Memory B cell (primary cell): Measurements from ENCODE around the gene NCOA1.

Experiments
- ATAC-seq: fragments of 150-1000 bp; cut with Tn5 transposase; 2 replicates; pipeline ENCODE4 v1.10.0; 2021; ENCODE audit warnings: low read depth, mild to moderate bottlenecking, moderate library complexity
- DNase-seq, 2 donors: peaks; one replicate each; pipeline ENCODE4 v3.0.0; 2022; ENCODE audit warnings: low spot score in 2 of 2
- H3K27ac Mint-ChIP-seq: one replicate; pipeline ENCODE4 v1.8.0; 2022; ENCODE audit warnings: mild to moderate bottlenecking, moderate library complexity, mixed read lengths
- H3K27me3 Mint-ChIP-seq: one replicate; pipeline ENCODE4 v1.8.0; 2022; ENCODE audit warnings: mixed read lengths
- H3K36me3 Mint-ChIP-seq: one replicate; pipeline ENCODE4 v1.8.0; 2022; ENCODE audit warnings: mild to moderate bottlenecking, mixed read lengths
- H3K4me1 Mint-ChIP-seq: one replicate; pipeline ENCODE4 v1.8.0; 2022; ENCODE audit warnings: mixed read lengths
- H3K4me3 Mint-ChIP-seq: one replicate; pipeline ENCODE4 v1.8.0; 2022; ENCODE audit warnings: mild to moderate bottlenecking, moderate library complexity, mixed read lengths
- H3K9me3 Mint-ChIP-seq: one replicate; pipeline ENCODE4 v1.8.0; 2022; ENCODE audit warnings: mixed read lengths

Gene NCOA1

GRCh38 chr2:24809316-24810007 lies 318.4 kb downstream of the NCOA1 start:
- Mint-ChIP-seq H3K27ac (no peak overlapping the region), H3K36me3 (peaks cover 24% of the 10 kb centered on the region), H3K4me3 (no peak overlapping the region), H3K9me3 (peaks cover 7% of the 10 kb centered on the region), H3K4me1 (peaks cover 2% of the 10 kb centered on the region), H3K27me3 (no peaks in the 10 kb centered on the region)
- ATAC-seq (no peak), DNase-seq (no peak)

- Mint-ChIP-seq H3K4me1 (no peaks in the 10 kb centered on the region), H3K36me3 (peaks cover 17% of the 10 kb centered on the region), H3K27ac (no peak overlapping the region), H3K27me3 (no peaks in the 10 kb centered on the region), H3K9me3 (no peaks in the 10 kb centered on the region), H3K4me3 (no peak overlapping the region)
- DNase-seq, result no peak
- no peak for ATAC-seq
These were observed 322.7 kb downstream of the NCOA1 start for GRCh38 chr2:24813691-24814137.

GRCh38 chr2:24814516-24814915 lies 323.5 kb downstream of the NCOA1 start:
- Mint-ChIP-seq H3K9me3 (no peaks in the 10 kb centered on the region), H3K36me3 (peaks cover 16% of the 10 kb centered on the region), H3K27me3 (no peaks in the 10 kb centered on the region), H3K4me3 (no peak overlapping the region), H3K27ac (no peak overlapping the region), H3K4me1 (no peaks in the 10 kb centered on the region)
- DNase-seq (no peak), ATAC-seq (no peak)

DNA sequence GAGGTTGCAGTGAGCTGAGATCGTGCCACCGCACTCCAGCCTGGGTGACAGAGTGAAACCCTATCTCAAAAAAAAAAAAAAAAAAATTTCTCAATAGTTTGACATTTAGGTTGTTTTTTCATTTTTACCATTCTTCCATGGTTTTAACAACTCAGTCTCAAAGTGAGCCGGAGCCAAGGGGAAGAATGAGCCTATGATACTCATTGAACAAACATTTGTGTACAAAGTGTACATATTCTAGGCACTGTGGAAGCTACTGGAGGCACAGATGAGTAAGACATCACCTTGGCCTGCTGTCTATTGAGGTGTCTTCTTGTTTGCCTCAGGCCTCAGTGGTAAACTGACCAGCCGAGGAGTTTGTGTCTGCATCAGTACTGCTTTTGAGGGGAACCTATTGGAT lies 324.1 kb downstream of the NCOA1 start:
- no peak overlapping the region for H3K27ac Mint-ChIP-seq
- H3K4me1 Mint-ChIP-seq, result no peaks in the 10 kb centered on the region
- H3K36me3 Mint-ChIP-seq, result peaks cover 18% of the 10 kb centered on the region
- ATAC-seq (no peak), DNase-seq (no peak)
- no peaks in the 10 kb centered on the region for H3K9me3 Mint-ChIP-seq
- H3K4me3 Mint-ChIP-seq, result no peak overlapping the region
- H3K27me3 Mint-ChIP-seq, result no peaks in the 10 kb centered on the region

- no peak overlapping the region for H3K4me3 Mint-ChIP-seq
- DNase-seq, result no peak
These were observed 325.4 kb downstream of the NCOA1 start for GRCh38 chr2:24816404-24816803.

GRCh38 chr2:24816884-24817283 lies 325.8 kb downstream of the NCOA1 start:
- H3K4me1 Mint-ChIP-seq, result no peaks in the 10 kb centered on the region
- H3K27me3 Mint-ChIP-seq, result no peaks in the 10 kb centered on the region
- H3K9me3 Mint-ChIP-seq, result no peaks in the 10 kb centered on the region
- no peak for DNase-seq
- no peak overlapping the region for H3K27ac Mint-ChIP-seq
- H3K36me3 Mint-ChIP-seq, result peaks cover 25% of the 10 kb centered on the region
- no peak for ATAC-seq
- no peak overlapping the region for H3K4me3 Mint-ChIP-seq

More at GRCh38 chr2:24816404-24816803, 325.4 kb downstream of the NCOA1 start:
- no peaks in the 10 kb centered on the region for H3K27me3 Mint-ChIP-seq
- no peak overlapping the region for H3K27ac Mint-ChIP-seq
- H3K4me1 Mint-ChIP-seq, result no peaks in the 10 kb centered on the region
- no peaks in the 10 kb centered on the region for H3K9me3 Mint-ChIP-seq
- ATAC-seq, result no peak
- peaks cover 25% of the 10 kb centered on the region for H3K36me3 Mint-ChIP-seq

- H3K27me3 Mint-ChIP-seq, result no peaks in the 10 kb centered on the region
- H3K4me3 Mint-ChIP-seq, result no peak overlapping the region
- ATAC-seq (no peak), DNase-seq (no peak)
- no peaks in the 10 kb centered on the region for H3K4me1 Mint-ChIP-seq
- peaks cover 28% of the 10 kb centered on the region for H3K36me3 Mint-ChIP-seq
- no peaks in the 10 kb centered on the region for H3K9me3 Mint-ChIP-seq
- H3K27ac Mint-ChIP-seq, result no peak overlapping the region
These were observed 327.7 kb downstream of the NCOA1 start for GRCh38 chr2:24818721-24819167.

DNA sequence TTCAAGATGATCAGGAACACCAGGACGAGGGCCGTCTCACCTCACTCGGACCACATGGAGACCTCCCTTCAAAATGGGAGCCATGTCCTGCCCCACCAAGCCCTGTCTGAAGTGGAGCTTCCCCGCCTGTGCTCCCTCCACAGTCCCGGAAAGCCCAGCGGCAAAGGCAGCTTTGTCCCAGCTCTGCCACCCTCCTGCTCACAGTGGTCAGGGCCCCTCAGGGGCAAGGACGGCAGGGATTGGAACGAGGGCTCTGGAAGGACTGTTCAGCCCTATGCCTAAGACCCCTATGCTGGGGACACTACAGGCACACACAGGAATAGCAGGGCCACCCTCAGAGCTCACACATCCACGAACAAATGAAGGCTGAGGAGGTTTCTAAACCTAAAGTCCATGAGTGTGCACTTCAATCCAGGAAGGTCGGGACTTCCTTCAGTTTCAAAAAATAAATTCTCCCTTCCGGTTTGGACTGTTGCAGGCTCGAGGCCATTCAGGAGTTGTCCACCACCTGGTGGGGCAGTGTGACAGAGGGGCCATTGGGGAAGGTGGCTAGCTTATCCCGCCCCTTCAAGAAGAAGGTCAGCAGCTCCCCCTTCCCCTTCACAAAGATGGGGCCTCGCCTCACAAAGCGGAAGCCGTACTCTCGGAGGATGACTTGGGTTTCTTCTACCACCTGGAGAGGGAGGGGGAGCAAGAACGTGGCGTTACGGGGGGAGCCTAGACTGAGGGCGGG lies 328.6 kb downstream of the NCOA1 start:
- H3K27ac Mint-ChIP-seq, result no peak overlapping the region
- ATAC-seq, result no peak
- no peak overlapping the region for H3K4me3 Mint-ChIP-seq
- no peaks in the 10 kb centered on the region for H3K27me3 Mint-ChIP-seq
- H3K36me3 Mint-ChIP-seq, result peaks cover 23% of the 10 kb centered on the region
- DNase-seq, result no peak
- no peaks in the 10 kb centered on the region for H3K9me3 Mint-ChIP-seq
- no peaks in the 10 kb centered on the region for H3K4me1 Mint-ChIP-seq

GRCh38 chr2:24820175-24820513 lies 329.1 kb downstream of the NCOA1 start:
- no peak for ATAC-seq
- Mint-ChIP-seq H3K27ac (no peak overlapping the region), H3K27me3 (no peaks in the 10 kb centered on the region), H3K4me3 (no peak overlapping the region), H3K4me1 (no peaks in the 10 kb centered on the region), H3K9me3 (no peaks in the 10 kb centered on the region), H3K36me3 (peaks cover 22% of the 10 kb centered on the region)
- DNase-seq, result no peak
